HG03103 (cell line): ENCODE measurements around the gene SLC5A2.
"Not testable (repeated sequence)": the region's sequence is repeated elsewhere in the genome, so short reads cannot be mapped to it uniquely, and the experiment has no call there.

ENCODE experiments used
- ATAC-seq: cut with Tn5 transposase; IDR thresholded peaks from one replicate; pipeline ENCODE4 v1.9.1; 2021; ENCODE audit warnings: low read depth; ENCODE audit not compliant: unreplicated experiment

SLC5A2 gene

GRCh38 chr16:31474773-31475738 lies 7.9 kb upstream of the SLC5A2 start:
- ATAC-seq: no peak

DNA sequence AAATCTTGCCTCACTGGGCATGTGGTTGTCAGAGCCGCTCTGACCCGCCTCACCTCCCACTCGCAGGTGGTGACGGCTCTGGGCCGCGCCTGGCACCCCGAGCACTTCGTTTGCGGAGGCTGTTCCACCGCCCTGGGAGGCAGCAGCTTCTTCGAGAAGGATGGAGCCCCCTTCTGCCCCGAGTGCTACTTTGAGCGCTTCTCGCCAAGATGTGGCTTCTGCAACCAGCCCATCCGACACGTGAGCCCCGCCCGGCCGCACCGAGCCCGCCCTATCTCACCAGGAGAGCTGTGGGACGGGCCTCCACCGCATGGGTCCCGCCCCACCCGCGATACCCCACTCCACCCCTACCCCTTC lies 7.0 kb upstream of the SLC5A2 start:
- ATAC-seq: no peak

- ATAC-seq: peak; percentile 65
Observed at GRCh38 chr16:31476303-31477219, 6.4 kb upstream of the SLC5A2 start.

DNA sequence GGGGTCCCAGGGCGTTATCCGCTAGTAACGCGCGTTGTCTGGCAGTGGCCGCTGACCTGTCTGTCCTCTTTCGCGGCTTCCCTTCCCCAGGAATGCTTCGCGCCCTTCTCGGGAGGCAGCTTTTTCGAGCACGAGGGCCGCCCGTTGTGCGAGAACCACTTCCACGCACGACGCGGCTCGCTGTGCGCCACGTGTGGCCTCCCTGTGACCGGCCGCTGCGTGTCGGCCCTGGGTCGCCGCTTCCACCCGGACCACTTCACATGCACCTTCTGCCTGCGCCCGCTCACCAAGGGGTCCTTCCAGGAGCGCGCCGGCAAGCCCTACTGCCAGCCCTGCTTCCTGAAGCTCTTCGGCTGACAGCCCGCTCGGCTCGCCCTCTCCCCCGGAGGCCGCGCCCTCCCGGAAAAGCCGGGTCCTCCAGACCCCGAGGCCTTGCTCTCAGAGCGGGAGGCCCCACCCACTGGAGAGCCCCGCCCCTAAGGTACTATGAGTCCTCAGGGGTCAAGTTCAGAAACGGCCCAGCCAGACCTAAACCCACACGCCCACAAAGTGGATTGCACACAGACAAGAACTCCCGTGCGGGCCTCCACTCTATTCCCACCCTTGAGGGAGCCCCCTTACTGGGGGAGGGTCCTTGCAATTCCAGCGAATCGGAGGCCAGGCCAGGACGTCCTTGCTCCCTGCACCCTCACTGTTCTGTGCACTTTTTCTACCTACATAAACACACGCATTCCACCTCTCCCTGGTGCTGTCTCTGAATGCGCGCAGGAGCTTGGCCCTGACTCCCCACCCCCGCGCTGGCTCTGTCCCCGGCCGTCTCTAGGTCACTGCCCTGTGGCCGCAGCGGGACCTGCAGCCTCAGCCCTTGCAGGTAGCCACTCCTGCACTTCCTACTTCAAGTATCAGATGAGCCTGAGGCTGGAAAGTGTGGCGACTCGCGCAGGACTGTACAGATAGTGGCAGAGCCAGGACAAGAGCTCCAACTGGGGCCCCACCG lies 5.4 kb upstream of the SLC5A2 start:
- peak; percentile 21 for ATAC-seq

DNA sequence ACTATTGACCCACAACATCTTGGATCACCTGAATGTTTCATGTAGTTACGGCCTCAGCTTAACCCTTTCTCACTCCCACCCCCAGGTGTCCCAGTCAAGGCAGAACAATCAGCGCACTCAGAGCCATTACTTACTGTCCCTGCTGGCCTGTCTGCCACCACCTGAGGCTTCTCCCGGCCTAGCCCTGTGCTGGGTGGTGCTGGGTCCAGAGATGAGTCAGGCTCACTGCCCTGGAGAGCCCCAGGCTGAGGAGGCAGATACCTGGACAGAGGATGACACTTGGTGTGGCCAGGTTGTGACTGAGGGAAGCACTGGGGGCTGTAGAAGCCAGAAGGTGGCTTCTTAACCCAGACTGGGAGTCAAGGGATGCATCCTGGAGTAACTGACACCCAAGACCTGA lies 4.0 kb upstream of the SLC5A2 start:
- ATAC-seq: no peak

- no peak for ATAC-seq
Observed at GRCh38 chr16:31479751-31480150, 3.2 kb upstream of the SLC5A2 start.

DNA sequence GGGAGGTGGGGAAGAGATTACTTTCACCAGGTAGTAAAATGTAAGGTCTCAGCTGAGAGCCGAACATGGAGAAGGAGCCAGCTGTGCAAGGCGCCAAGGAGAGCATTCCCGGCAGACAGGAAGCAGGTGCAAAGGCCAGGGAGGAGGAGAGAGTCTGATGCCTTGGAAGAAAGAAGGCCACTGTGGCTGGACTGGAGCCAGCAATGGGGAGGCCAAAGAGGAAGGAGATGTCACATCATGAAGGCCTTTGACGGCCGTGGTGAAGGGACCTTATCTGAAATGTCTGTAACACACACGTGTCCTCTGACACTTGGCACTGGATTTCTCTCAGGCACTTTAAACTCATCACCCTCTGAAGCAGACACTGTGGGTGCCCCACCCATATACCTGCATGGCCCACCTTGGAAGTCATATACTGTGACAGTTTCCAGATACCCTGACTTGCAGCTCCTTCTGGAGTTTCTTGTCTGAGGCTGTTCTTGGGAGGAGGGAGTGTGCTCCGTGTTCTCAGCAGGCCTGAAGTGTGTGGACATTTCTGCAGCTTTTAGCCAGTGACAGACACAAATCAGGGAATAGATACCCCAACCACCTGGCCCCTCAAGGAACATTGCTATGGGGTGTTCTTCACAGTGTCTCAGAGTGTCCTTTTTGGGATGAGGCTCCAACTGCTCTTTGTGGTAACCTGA lies 1.9 kb upstream of the SLC5A2 start:
- no peak for ATAC-seq

DNA sequence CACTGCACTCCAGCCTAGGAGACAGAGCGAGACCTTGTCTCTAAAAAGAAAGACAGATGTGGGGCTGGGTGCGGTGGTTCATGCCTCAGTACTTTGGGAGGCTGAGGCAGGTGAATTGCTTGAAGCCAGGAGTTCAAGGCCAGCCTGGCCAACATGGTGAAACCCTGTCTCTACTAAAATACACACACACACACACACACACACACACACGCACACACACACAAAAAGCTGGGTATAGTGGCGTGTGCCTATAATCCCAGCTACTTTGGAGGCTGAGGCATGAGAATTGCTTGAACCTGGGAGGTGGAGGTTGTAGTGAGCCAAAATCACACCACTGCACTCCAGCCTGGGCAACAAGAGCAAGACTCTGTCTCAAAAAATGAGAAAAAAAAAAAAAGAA lies 1.1 kb downstream of the SLC5A2 start:
- ATAC-seq: not testable (repeated sequence)

GRCh38 chr16:31484491-31485171 lies 1.7 kb downstream of the SLC5A2 start:
- no peak for ATAC-seq

- ATAC-seq: no peak
Observed at GRCh38 chr16:31485571-31485970, 2.6 kb downstream of the SLC5A2 start.

DNA sequence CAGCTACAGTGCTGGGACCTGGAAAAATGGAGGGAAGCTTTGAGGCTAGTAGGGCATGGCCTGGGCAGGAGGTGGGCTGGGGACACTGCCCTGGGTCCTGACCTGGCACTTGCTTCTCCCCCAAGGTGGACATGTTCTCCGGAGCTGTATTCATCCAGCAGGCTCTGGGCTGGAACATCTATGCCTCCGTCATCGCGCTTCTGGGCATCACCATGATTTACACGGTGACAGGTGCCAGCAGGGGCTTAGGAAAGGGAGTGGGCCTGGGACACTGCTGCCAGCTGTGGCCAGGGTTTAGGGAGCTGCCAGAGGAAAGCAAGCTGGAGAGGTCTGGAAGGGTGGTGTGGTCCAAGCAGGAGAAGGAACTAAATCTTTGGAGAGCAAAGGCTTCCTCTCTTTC lies 3.1 kb downstream of the SLC5A2 start:
- ATAC-seq: no peak

- ATAC-seq: no peak
Observed at GRCh38 chr16:31487071-31487719, 4.3 kb downstream of the SLC5A2 start.

- peak; percentile 64 for ATAC-seq
Observed at GRCh38 chr16:31487720-31488467, 5.0 kb downstream of the SLC5A2 start.

- ATAC-seq: no peak
Observed at GRCh38 chr16:31488468-31489297, 5.8 kb downstream of the SLC5A2 start.

DNA sequence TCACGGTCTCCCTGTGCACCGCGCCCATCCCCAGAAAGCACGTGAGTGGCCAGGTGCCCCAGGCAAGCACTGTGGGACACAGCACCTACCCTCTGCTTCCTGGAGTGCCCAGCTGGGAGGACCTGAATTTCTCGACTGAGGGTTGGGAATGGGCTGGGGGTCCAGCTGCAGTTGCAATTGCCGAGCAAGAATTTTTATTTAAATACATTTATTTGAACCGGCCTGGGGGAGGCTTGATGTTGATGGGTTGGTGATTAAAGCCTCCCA lies 6.3 kb downstream of the SLC5A2 start:
- ATAC-seq: no peak

DNA sequence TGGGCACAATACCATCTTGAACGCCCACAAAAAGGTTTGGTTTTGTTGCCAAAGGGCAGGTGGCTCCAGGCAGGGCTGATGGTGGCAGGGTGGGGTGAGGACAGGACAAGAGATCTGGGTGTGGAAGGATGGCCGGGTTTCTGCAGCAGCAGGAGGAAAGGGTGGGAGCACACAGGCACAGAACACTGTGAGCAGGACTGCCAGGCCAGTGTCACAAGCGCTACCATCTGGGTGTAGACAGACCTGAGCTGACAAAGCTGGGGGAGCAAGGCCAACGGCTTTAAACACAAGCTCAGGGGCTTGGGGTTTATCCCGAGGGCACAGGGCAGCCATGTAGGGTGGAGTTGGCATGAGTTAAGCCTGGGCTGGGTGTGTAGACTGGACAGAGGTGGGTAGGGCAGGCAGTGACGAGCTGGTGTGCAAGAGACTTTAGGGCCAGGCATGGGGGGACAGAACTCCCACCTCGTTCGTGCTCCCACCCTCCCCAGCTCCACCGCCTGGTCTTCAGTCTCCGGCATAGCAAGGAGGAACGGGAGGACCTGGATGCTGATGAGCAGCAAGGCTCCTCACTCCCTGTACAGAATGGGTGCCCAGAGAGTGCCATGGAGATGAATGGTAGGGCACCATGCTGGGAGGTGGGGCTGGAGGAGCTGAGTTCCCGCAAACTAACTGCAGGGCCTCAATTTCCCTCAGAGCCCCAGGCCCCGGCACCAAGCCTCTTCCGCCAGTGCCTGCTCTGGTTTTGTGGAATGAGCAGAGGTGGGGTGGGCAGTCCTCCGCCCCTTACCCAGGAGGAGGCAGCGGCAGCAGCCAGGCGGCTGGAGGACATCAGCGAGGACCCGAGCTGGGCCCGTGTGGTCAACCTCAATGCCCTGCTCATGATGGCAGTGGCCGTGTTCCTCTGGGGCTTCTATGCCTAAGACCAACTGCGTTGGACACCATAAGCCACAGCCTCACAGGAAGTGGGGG lies 7.0 kb downstream of the SLC5A2 start:
- no peak for ATAC-seq
